ENCODE data around the gene MYCBPAP. TPM values are rescaled to one million over a fixed set of nuclear protein-coding genes. Genes with fewer than 3 reads are reported as not detected.

The MYCBPAP gene
- total RNA-seq, 4 donors from 2014 or later: 0.42 to 4.6 (median 1.3) TPM

DNA sequence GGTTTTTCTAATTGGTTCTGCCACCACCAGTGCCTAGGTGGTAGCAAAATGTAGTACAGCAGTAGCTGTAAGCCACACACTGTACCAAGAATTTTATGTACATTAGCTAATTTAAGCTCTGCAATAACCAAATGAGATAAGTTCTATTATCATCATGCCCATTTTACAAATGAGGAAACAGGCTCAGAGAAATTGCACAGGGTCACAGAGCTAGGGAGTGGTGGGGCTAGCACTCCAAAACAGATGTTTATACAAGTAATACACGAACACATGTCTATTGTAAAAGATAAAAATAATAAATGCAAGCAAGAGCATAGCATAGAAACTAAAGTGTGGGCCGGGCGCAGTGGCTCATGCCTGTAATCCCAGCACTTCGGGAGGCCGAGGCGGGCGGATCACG is 16.0 kb upstream of the MYCBPAP start:
- Histone ChIP-seq H3K27ac (no peak overlapping the region), H3K4me3 (no peak overlapping the region), H3K9me3 (no peaks in the 10 kb centered on the region), H3K36me3 (no peaks in the 10 kb centered on the region), H3K27me3 (no peaks in the 10 kb centered on the region), H3K4me1 (peaks cover 13% of the 10 kb centered on the region)
- WGBS: 89% methylated on average over 8 of the region's 8 CpGs
- TF ChIP-seq EP300 (IDR thresholded peaks at IDR 0.05) (no peak), POLR2A (IDR thresholded peaks at IDR 0.05) (no peak), POLR2AphosphoS5 (IDR thresholded peaks at IDR 0.05) (no peak)
- TF ChIP-seq, protein P1, sequence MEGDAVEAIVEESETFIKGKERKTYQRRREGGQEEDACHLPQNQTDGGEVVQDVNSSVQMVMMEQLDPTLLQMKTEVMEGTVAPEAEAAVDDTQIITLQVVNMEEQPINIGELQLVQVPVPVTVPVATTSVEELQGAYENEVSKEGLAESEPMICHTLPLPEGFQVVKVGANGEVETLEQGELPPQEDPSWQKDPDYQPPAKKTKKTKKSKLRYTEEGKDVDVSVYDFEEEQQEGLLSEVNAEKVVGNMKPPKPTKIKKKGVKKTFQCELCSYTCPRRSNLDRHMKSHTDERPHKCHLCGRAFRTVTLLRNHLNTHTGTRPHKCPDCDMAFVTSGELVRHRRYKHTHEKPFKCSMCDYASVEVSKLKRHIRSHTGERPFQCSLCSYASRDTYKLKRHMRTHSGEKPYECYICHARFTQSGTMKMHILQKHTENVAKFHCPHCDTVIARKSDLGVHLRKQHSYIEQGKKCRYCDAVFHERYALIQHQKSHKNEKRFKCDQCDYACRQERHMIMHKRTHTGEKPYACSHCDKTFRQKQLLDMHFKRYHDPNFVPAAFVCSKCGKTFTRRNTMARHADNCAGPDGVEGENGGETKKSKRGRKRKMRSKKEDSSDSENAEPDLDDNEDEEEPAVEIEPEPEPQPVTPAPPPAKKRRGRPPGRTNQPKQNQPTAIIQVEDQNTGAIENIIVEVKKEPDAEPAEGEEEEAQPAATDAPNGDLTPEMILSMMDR (IDR thresholded peaks at IDR 0.05): no peak
- no peak for DNase-seq (ENCODE audit: low spot score in 2 of 2)

DNA sequence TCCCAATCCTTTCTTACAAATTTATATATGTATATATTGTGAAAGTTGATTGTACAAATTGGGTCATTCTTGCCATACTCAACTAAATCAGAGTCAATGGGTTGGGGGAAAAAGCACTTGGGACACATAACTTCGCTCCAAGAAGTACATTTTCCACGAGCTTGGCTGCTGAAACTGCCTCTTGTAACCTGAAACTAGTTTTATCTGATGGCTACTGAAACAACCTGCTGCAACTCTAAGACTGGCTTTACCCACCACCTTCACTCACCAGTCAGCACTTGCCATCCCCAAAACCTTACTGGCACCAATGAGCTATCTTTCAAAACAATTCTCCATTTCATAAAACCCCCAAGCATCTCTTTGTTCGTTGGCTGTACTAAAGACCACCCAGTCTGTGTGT is 14.5 kb upstream of the MYCBPAP start:
- no peaks in the 10 kb centered on the region for H3K36me3 ChIP-seq
- no peak overlapping the region for H3K27ac ChIP-seq
- H3K4me1 ChIP-seq: no peaks in the 10 kb centered on the region
- H3K4me3 ChIP-seq: no peak overlapping the region
- no peak for DNase-seq (ENCODE audit: low spot score in 2 of 2)
- no peaks in the 10 kb centered on the region for H3K27me3 ChIP-seq
- WGBS: 61% methylated on average over 3 of the region's 3 CpGs
- TF ChIP-seq, protein P1 (IDR thresholded peaks at IDR 0.05): no peak
- TF ChIP-seq POLR2A (IDR thresholded peaks at IDR 0.05) (no peak), EP300 (IDR thresholded peaks at IDR 0.05) (no peak), POLR2AphosphoS5 (IDR thresholded peaks at IDR 0.05) (no peak)
- H3K9me3 ChIP-seq: no peaks in the 10 kb centered on the region

GRCh38 chr17:50495217-50495823 is 12.9 kb upstream of the MYCBPAP start:
- Histone ChIP-seq H3K27ac (no peak overlapping the region), H3K4me1 (no peaks in the 10 kb centered on the region), H3K27me3 (no peaks in the 10 kb centered on the region), H3K4me3 (no peak overlapping the region), H3K36me3 (no peaks in the 10 kb centered on the region), H3K9me3 (no peaks in the 10 kb centered on the region)
- TF ChIP-seq POLR2AphosphoS5 (IDR thresholded peaks at IDR 0.05) (no peak), EP300 (IDR thresholded peaks at IDR 0.05) (no peak), POLR2A (IDR thresholded peaks at IDR 0.05) (no peak)
- TF ChIP-seq, protein P1 (IDR thresholded peaks at IDR 0.05): no peak
- WGBS: 90% methylated on average over 8 of the region's 8 CpGs
- no peak for DNase-seq (ENCODE audit: low spot score in 2 of 2)

DNA sequence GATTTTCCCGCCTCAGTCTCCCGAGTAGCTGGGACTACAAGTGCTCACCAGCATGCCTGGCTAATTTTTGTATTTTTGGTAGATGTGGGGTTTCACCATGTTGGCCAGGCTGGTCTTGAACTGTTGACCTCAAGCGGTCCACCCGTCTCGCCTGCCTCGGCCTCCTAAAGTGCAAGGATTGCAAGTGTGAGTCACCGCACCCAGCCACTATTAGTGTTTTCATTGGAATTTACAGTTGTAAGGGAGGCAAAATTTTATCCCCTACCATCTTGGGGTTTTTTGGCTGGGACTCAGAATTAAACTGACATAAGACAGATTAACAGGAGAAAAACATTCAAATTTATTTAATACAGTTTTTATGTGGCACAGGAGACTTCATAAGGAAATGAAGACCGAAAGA is 12.3 kb upstream of the MYCBPAP start:
- Histone ChIP-seq H3K4me3 (no peak overlapping the region), H3K27me3 (no peaks in the 10 kb centered on the region), H3K9me3 (no peaks in the 10 kb centered on the region), H3K36me3 (no peaks in the 10 kb centered on the region), H3K27ac (no peak overlapping the region), H3K4me1 (no peaks in the 10 kb centered on the region)
- 97% methylated on average over 8 of the region's 8 CpGs for WGBS
- no peak for DNase-seq (ENCODE audit: low spot score in 2 of 2)
- TF ChIP-seq, protein P1 (IDR thresholded peaks at IDR 0.05): no peak
- TF ChIP-seq POLR2A (IDR thresholded peaks at IDR 0.05) (no peak), POLR2AphosphoS5 (IDR thresholded peaks at IDR 0.05) (no peak), EP300 (IDR thresholded peaks at IDR 0.05) (no peak)

- Histone ChIP-seq H3K27ac (no peak overlapping the region), H3K36me3 (no peaks in the 10 kb centered on the region), H3K9me3 (no peaks in the 10 kb centered on the region), H3K4me3 (no peak overlapping the region), H3K27me3 (no peaks in the 10 kb centered on the region), H3K4me1 (no peaks in the 10 kb centered on the region)
- WGBS: 73% methylated on average over 7 of the region's 7 CpGs
- DNase-seq (ENCODE audit: low spot score in 2 of 2): no peak
- TF ChIP-seq, protein P1 (IDR thresholded peaks at IDR 0.05): no peak
- TF ChIP-seq POLR2AphosphoS5 (IDR thresholded peaks at IDR 0.05): no peak
- no peak for TF ChIP-seq EP300 (IDR thresholded peaks at IDR 0.05)
- TF ChIP-seq POLR2A (IDR thresholded peaks at IDR 0.05): no peak
Measured at GRCh38 chr17:50498021-50498874, 10.0 kb upstream of the MYCBPAP start.

Measured in suprapubic skin (tissue), 4 donors.